Glutamatergic neuron (in vitro differentiated cells): ENCODE results near the gene SCN4A. TPM values are rescaled to one million over a fixed set of nuclear protein-coding genes. Genes with fewer than 3 reads are reported as not detected.

Experiments used
- DNase-seq: peaks from one replicate; pipeline ENCODE4 v3.0.0; 2022
- H3K27ac Mint-ChIP-seq: one replicate; pipeline ENCODE4 v1.8.0; 2020; ENCODE audit warnings: mild to moderate bottlenecking, mixed read lengths, inconsistent platforms; ENCODE audit not compliant: unreplicated experiment
- H3K27me3 Mint-ChIP-seq: one replicate; pipeline ENCODE4 v1.8.0; 2020; ENCODE audit warnings: mild to moderate bottlenecking, moderate library complexity, mixed read lengths, inconsistent platforms; ENCODE audit not compliant: unreplicated experiment
- H3K36me3 Mint-ChIP-seq: one replicate; pipeline ENCODE4 v1.8.0; 2020; ENCODE audit warnings: mild to moderate bottlenecking, mixed read lengths, inconsistent platforms; ENCODE audit not compliant: unreplicated experiment
- H3K4me1 Mint-ChIP-seq: one replicate; pipeline ENCODE4 v1.8.0; 2020; ENCODE audit warnings: mild to moderate bottlenecking, low read depth, mixed read lengths, inconsistent platforms; ENCODE audit not compliant: unreplicated experiment
- H3K4me3 Mint-ChIP-seq: one replicate; pipeline ENCODE4 v1.8.0; 2020; ENCODE audit warnings: mild to moderate bottlenecking, mixed read lengths, inconsistent platforms; ENCODE audit not compliant: unreplicated experiment
- H3K9me3 Mint-ChIP-seq: one replicate; pipeline ENCODE4 v1.8.0; 2020; ENCODE audit warnings: mild to moderate bottlenecking, moderate library complexity, mixed read lengths, inconsistent platforms; ENCODE audit not compliant: unreplicated experiment
- CTCF ChIP-seq: fragments of 200-600 bp; sonication (generic); IDR thresholded peaks from one replicate; pipeline ENCODE4 v1.5.0; 2021; ENCODE audit not compliant: partially characterized antibody, unreplicated experiment
- total RNA-seq: library from RNA; stranded (reverse); fragmentation: NEBNext Ultra II Directional; extraction: Animal tissue kit (Norgen Biotek cat#: 25700); gene quantifications from one replicate; pipeline ENCODE4 v1.2.1, GENCODE V29; 2021; ENCODE audit not compliant: unreplicated experiment

The SCN4A gene
- total RNA-seq, 1 donor from 2014 or later, result 7.9 TPM

DNA sequence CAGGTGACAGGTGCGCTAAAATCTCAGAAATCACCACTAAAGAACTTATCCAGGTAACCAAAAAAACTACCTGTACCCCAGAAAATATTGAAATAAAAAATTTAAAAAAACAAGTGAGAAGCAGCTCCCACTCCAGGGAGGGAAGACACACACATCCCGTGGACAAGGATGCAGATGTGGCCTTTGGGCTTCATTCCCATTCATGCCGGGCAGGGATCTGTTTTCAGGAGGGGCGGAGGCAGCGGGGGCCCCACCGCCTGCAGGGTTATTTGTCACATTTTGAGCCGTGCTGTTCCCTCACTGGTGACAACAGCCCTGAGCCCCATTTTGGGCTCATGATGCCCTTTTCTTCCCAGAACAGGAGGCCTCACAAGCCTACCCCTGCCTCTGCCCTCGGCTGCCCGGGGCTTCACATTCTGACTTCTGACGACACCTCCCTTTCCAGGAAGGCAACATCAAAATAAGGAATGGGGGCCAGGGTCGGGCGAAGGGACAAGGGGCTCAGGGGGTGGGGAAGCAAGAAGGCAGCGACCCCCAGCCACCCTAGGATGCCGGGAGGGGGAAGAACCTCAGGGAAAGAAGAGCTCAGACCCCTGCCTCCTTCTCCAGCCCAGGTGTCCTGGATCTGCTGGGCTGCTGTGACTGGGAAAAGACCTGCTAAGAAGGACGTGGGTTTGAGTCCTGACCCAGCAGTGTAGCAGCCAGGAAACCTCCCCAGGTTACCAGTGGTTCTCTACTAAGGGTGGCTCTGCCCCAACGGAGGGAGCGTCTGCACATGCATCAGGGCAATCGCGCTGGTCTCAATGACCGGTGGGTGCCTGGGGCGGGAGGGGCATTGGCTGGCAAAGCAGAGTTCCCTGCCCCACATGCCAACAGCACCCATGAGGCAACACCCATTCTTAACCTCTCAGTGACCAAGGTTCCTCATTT, 38.3 kb downstream of the SCN4A start:
- H3K27ac Mint-ChIP-seq, result no peak overlapping the region
- no peak for TF ChIP-seq CTCF
- no peaks in the 10 kb centered on the region for H3K36me3 Mint-ChIP-seq
- peaks cover 4% of the 10 kb centered on the region for H3K4me1 Mint-ChIP-seq
- peaks cover 2% of the 10 kb centered on the region for H3K27me3 Mint-ChIP-seq
- H3K9me3 Mint-ChIP-seq, result peaks cover 6% of the 10 kb centered on the region
- no peak overlapping the region for H3K4me3 Mint-ChIP-seq
- no peak for DNase-seq

DNA sequence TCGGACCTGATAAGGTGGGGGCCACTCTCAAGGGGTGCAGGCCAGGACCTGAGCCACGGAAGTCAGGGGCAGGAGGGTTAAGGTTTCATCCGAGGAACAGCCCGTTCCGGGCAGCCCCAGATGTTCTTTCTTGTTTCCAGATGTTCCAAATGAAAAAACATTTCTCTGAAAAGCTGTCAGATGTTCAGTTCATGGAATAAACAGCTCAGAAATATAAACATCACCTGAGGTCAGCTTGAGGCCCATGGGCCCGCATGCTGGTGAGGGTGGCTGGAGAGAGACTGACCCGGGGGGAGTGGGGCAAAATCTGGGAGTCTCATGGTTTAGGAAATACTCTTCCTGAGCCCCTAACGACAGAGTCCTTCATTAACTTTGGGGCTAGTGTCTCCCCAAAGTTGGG, 39.1 kb downstream of the SCN4A start:
- no peak for DNase-seq
- no peaks in the 10 kb centered on the region for H3K36me3 Mint-ChIP-seq
- peaks cover 4% of the 10 kb centered on the region for H3K4me1 Mint-ChIP-seq
- TF ChIP-seq CTCF, result no peak
- H3K27me3 Mint-ChIP-seq, result no peaks in the 10 kb centered on the region
- no peak overlapping the region for H3K27ac Mint-ChIP-seq
- H3K9me3 Mint-ChIP-seq, result peaks cover 4% of the 10 kb centered on the region
- H3K4me3 Mint-ChIP-seq, result no peak overlapping the region

GRCh38 chr17:63932721-63933120, 40.0 kb downstream of the SCN4A start:
- Mint-ChIP-seq H3K36me3 (no peaks in the 10 kb centered on the region), H3K27me3 (no peaks in the 10 kb centered on the region), H3K27ac (no peak overlapping the region), H3K4me1 (peaks cover 2% of the 10 kb centered on the region), H3K4me3 (no peak overlapping the region), H3K9me3 (peaks cover 4% of the 10 kb centered on the region)
- DNase-seq, result no peak
- TF ChIP-seq CTCF, result no peak

- no peaks in the 10 kb centered on the region for H3K27me3 Mint-ChIP-seq
- peaks cover 2% of the 10 kb centered on the region for H3K4me1 Mint-ChIP-seq
- no peak for TF ChIP-seq CTCF
- no peaks in the 10 kb centered on the region for H3K36me3 Mint-ChIP-seq
- no peak for DNase-seq
- no peak within 1 kb of the TSS for H3K4me3 Mint-ChIP-seq
- H3K9me3 Mint-ChIP-seq, result peaks cover 4% of the 10 kb centered on the region
- H3K27ac Mint-ChIP-seq, result no peak within 1 kb of the TSS
Measured at GRCh38 chr17:63931981-63932561, 40.6 kb downstream of the SCN4A start, which contains the start of gene CD79B. TSS of gene CD79B (minus strand) at chr17:63932331. CDS start at chr17:63932261, 70 bp downstream.
